Endothelial cell (in vitro differentiated cells): ENCODE measurements around the gene PDE11A. TPM values are rescaled to one million over a fixed set of nuclear protein-coding genes. Genes with fewer than 3 reads are reported as not detected.

Experiments used
- DNase-seq: peaks from one replicate; pipeline ENCODE4 v3.0.0; 2021; ENCODE audit warnings: low spot score
- H3K27ac Mint-ChIP-seq: one replicate; pipeline ENCODE4 v1.8.0; 2021; ENCODE audit warnings: mixed read lengths, inconsistent platforms; ENCODE audit not compliant: unreplicated experiment
- H3K27me3 Mint-ChIP-seq: one replicate; pipeline ENCODE4 v1.8.0; 2021; ENCODE audit warnings: mild to moderate bottlenecking, moderate library complexity, mixed read lengths, inconsistent platforms; ENCODE audit not compliant: unreplicated experiment
- H3K36me3 Mint-ChIP-seq: one replicate; pipeline ENCODE4 v1.8.0; 2021; ENCODE audit warnings: mild to moderate bottlenecking, low read depth, mixed read lengths, inconsistent platforms; ENCODE audit not compliant: unreplicated experiment
- H3K4me1 Mint-ChIP-seq: one replicate; pipeline ENCODE4 v1.8.0; 2021; ENCODE audit warnings: mild to moderate bottlenecking, mixed read lengths, inconsistent platforms; ENCODE audit not compliant: unreplicated experiment
- H3K4me3 Mint-ChIP-seq: one replicate; pipeline ENCODE4 v1.8.0; 2021; ENCODE audit warnings: mild to moderate bottlenecking, mixed read lengths, inconsistent platforms; ENCODE audit not compliant: unreplicated experiment
- H3K9me3 Mint-ChIP-seq: one replicate; pipeline ENCODE4 v1.8.0; 2021; ENCODE audit warnings: mixed read lengths, inconsistent platforms; ENCODE audit not compliant: unreplicated experiment
- total RNA-seq: library from RNA; stranded (reverse); fragmentation: NEBNext Ultra II Directional; extraction: Animal tissue kit (Norgen Biotek cat#: 25700); gene quantifications from one replicate; pipeline ENCODE4 v1.2.1, GENCODE V29; 2021; ENCODE audit not compliant: unreplicated experiment
- TF ChIP-seq, protein P1 (sequence below): fragments of 200-600 bp; sonication (generic); IDR thresholded peaks from one replicate; pipeline ENCODE4 v1.5.0; 2021; ENCODE audit warnings: antibody characterized with exemption; ENCODE audit not compliant: unreplicated experiment

Gene PDE11A
- total RNA-seq, 1 donor from 2014 or later = 1.7 TPM

DNA sequence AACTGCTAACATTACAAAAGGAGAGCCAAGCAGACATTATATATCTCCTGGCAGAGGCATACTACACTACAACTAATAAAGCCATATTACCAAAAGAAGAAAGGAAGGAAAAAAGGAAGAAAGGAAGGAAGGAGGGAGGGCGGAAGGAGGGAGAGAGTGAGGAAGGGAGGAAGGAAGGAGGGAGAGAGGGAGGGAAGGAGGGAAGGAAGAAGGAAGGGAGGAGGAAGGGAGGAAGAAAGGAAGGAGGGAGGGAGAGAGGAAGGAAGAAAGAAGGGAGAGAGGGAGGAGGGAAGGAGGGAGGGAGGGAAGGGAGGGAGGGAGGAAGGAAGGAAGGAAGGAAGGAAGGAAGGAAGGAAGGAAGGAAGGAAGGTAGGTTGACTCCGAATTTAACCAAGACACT lies 133.4 kb downstream of the PDE11A start:
- Mint-ChIP-seq H3K9me3 (no peaks in the 10 kb centered on the region), H3K27me3 (no peaks in the 10 kb centered on the region), H3K4me3 (no peak overlapping the region), H3K27ac (no peak overlapping the region), H3K36me3 (no peaks in the 10 kb centered on the region), H3K4me1 (no peaks in the 10 kb centered on the region)
- TF ChIP-seq, protein P1, sequence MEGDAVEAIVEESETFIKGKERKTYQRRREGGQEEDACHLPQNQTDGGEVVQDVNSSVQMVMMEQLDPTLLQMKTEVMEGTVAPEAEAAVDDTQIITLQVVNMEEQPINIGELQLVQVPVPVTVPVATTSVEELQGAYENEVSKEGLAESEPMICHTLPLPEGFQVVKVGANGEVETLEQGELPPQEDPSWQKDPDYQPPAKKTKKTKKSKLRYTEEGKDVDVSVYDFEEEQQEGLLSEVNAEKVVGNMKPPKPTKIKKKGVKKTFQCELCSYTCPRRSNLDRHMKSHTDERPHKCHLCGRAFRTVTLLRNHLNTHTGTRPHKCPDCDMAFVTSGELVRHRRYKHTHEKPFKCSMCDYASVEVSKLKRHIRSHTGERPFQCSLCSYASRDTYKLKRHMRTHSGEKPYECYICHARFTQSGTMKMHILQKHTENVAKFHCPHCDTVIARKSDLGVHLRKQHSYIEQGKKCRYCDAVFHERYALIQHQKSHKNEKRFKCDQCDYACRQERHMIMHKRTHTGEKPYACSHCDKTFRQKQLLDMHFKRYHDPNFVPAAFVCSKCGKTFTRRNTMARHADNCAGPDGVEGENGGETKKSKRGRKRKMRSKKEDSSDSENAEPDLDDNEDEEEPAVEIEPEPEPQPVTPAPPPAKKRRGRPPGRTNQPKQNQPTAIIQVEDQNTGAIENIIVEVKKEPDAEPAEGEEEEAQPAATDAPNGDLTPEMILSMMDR = no peak
- no peak for DNase-seq

DNA sequence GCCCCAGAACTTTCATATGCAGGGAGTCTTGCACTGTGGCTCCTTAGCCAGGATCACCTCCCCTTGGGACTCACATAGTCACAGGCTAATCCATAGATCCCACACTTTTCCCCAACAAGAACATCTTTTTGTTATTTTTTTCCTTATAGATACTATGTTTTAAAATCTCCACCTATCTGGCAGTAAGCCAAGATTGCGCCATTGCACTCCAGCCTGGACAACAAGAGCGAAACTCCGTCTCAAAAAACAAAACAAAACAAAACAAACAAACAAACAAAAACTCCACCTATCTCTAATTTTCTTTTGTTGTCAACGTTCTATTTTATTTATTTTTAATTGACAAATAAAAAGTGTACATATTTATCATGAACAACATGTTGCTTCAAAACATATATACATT lies 141.7 kb downstream of the PDE11A start:
- Mint-ChIP-seq H3K27me3 (no peaks in the 10 kb centered on the region), H3K4me3 (no peak overlapping the region), H3K36me3 (no peaks in the 10 kb centered on the region), H3K4me1 (no peaks in the 10 kb centered on the region), H3K27ac (no peak overlapping the region), H3K9me3 (no peaks in the 10 kb centered on the region)
- TF ChIP-seq, protein P1 = no peak
- no peak for DNase-seq

DNA sequence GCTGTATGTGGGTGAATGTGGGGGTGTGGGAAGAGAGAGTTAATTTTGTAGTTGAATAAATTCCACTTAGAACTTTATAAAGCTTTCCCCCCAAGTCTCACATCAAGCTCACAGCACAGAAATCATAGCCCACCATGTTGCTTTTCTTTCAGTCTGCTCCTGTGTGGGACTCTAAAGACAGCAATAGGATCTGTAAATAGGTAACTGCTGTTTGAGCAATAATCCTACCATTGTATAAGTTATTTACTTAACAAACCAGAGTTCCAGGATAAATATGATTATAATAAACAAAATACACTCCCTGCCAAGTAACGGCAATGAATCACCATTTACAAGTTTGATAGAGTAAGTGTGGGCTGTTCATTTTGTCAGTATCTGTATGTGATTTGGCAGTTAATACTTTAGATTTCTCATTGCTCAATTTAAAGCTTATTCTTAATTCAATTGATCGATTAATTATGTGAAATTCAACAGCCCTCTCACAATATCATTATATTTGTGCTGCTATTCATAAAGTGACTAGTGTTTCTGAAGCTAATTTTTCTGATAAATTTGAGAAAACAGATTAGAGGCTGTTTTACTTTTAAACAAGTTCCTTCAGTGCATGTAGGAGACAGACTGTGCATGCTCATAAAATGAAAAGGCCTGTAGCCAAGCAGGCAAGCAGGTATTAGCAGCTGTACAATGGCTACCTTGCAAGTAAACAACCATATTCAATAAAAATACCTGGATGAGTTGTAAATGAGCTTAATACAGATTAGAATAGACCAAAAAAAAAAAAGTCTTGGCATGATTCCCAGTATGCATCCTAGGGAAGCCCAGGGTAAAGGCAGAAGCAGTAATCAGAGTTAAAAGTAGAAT lies 142.7 kb downstream of the PDE11A start:
- Mint-ChIP-seq H3K4me1 (no peaks in the 10 kb centered on the region), H3K27ac (no peak overlapping the region), H3K9me3 (no peaks in the 10 kb centered on the region), H3K27me3 (no peaks in the 10 kb centered on the region), H3K36me3 (no peaks in the 10 kb centered on the region), H3K4me3 (no peak overlapping the region)
- TF ChIP-seq, protein P1 = no peak
- no peak for DNase-seq

DNA sequence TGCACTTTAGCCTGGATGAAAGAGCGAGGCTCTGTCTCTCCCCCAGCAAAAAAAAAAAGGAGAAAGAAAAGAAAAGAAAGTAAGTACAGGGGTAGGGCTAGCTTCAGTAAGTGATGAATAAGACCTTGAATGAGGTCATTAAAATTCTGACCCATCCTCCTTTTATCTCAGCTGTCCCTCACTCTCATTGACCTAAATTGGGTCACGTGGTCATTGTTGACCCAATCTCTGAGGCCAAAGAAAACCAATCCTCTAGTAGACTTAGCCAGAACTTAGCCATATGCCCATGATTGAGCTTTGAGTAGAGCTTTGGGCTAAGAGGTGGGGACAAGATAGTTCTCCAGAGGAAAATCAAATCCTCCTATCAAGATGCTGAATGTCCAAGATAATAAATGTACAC lies 149.3 kb downstream of the PDE11A start:
- TF ChIP-seq, protein P1 = no peak
- H3K4me1 Mint-ChIP-seq = no peaks in the 10 kb centered on the region
- DNase-seq = no peak
- H3K4me3 Mint-ChIP-seq = no peak overlapping the region
- no peaks in the 10 kb centered on the region for H3K36me3 Mint-ChIP-seq
- H3K27me3 Mint-ChIP-seq = no peaks in the 10 kb centered on the region
- H3K9me3 Mint-ChIP-seq = no peaks in the 10 kb centered on the region
- no peak overlapping the region for H3K27ac Mint-ChIP-seq

DNA sequence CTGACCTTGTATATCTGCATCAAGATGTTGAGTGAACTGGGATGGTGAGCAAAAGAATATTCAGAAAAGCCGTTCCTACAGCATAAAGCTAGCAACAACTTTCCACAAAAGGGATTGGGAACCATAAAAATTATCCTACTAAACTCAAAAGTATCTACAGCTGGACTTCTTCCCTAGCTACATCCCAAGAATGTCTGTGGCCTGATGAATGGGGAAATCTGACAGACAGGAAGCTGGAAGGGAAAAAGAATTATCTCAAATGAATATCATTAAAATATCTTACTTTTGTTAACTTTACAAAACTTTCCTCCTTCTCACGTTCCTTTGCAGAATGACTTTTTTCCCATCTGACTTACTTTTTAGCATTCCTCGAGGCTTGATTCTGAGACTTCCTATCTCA lies 150.9 kb downstream of the PDE11A start:
- Mint-ChIP-seq H3K27me3 (no peaks in the 10 kb centered on the region), H3K4me1 (no peaks in the 10 kb centered on the region), H3K36me3 (no peaks in the 10 kb centered on the region), H3K4me3 (no peak overlapping the region), H3K9me3 (no peaks in the 10 kb centered on the region), H3K27ac (no peak overlapping the region)
- TF ChIP-seq, protein P1 = no peak
- no peak for DNase-seq
